Stimulated activated CD4-positive, alpha-beta T cell treated with anti-CD3 and anti-CD28 coated beads, TNF-alpha, amount 100 ng/mL, for 4 hours (primary cell): ENCODE measurements around the gene CCP110.
A peak's percentile ranks its signal among the peaks of the same experiment; 100 is the strongest.

ENCODE experiments used
- DNase-seq, 3 experiments: peaks; one replicate each; pipeline ENCODE4 v3.0.0-alpha.2; 2020; ENCODE audit warnings: low read depth in 3 of 3

CCP110 gene

DNA sequence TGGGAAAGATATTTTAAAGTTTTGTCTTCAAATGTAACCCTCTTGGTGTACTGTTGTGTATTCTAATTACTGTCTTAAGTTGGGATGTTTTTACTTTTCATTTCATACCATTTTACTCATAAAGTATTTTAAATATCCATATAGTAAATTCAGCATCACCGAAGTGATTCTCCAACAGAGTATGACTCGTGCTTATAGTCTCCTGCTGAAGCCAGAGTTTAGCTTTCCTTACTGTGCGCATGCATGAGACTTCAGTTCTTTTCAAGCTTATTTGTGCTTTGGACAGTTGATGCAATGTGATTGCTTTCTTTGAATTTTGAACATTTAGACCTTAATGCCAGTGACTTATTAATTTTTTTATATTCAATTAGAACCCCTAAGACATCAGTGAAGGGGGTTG lies 24.4 kb downstream of the CCP110 start:
- no peak for DNase-seq

DNA sequence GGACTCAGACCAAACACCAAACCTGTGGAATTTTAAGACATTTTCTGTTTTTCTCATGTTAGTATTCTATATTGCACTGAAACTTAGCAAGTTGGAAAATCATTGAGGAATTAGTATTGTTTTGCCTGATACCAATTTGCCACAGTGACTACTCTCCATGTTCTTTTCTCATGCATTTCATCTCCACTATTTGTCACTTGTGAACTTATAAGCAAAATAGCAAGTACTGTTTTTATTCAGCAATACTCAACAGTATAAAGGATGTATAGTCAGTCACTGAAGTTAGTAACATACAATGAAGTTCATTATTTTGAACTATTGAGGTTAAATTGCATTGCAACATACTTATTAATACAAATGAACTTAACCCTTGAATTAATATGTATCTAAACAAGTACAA lies 25.9 kb downstream of the CCP110 start:
- DNase-seq = no peak

DNA sequence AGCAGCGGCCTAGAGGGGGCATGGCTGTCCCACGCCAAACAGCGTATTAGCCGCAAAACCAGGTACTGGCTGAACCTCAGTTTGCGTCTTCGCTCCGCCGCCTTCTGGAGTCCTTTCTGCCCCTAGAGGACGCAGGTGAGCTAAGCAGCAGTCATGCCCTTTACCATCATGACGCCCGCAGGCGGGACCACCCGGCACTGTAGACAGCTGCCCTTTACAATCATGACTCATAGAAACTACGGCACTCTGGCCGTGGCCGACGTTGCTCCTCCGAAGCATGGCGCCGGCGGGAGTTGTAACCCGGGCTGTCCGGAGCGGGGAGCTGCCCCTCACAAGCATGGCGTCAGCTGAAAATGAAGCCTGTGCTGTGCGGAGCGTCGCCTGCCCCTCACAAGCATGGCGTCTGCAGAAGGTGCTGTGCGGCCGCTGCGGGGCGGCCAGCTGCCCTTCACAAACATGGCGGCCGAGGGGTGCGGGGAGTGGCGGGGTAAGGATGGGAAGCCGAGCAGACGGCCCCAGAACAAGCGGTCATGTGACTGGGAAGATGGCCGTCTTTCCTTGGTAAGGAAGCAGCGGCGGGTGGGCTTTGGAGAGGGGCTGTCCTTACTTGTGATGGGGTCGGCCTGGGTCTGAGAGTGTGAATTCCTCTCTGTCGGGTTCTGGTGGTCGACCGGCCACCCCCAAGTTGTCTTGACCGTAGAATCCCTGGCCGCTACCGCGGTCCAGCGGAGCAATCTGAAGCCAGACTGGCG lies 31.6 kb downstream of the CCP110 start, which contains the start of gene VPS35L:
VPS35L (plus strand) TSS at position 518 of the 752 bp plus-strand sequence; CDS start at position 545, 27 bp downstream.
- DNase-seq = peak; percentile 92 to 95 (median 93)

DNA sequence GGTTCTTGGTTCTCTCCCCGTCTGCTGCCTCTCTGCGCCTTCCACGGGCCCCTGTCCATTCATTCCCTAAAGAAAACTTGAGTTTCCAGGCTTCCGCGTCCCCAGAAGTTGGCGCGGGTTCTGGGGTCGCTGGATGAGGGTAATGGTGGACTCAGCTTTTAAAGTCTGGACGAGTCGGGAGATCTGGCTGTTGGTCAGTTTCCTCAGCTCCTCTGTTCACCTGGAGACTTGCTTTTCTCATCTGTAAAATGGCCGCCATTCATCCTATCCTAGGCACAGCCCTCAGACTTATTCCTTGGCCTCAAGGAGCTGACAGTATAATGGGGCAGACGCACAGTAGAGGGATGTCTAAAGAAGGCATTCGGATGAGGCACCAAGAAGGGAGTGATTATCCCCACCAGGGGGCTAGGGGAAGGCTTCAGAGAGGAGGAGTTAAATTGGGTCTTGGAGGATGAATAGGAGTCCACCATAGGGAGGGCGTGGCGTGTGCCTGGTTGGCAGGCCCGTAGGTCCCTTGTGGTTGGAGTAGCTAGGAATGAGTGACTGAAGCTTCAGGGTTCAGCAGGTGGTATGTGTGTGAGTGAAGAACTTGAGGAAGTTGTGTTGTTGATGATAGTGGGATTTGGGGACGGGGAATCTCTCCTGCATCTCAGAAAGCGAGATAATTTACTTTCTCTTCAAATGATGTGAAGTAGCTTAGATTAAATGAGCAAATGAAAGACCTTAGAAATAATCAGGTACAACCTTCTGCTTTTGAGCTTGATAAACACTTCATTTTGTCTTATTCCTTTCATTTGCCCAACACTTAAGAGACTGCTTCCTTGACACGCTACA lies 32.4 kb downstream of the CCP110 start:
- DNase-seq = no peak

DNA sequence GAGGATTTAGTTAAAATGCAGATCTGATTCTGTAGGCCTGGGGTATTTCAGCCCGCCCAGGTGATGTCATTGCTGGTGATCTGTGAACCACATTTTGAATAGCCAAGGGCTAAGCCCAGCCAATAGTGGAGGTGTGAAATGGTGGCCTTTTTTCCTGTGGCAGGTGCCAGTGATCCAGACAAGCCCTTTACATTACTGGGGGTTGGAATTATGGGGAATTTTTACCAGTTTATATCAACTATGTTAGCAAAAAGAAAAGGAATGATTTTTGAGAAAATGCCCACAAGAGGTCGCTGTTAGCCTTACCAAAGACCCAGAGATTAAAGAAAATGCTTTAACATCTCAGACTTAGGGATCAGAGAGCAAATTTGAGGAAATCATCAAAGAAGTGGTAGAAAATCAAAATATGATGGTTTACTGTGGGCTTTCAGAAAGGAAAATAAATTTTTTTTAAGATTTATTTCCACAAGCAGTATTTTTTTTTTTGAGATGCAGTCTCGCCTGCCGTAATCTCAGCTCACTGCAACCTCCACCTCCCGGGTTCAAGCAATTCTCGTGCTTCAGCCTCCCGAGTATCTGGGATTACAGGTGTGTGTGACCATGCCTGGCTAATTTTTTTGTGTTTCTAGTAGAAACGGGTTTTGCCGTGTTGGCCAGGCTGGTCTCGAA lies 35.6 kb downstream of the CCP110 start:
- DNase-seq = no peak

DNA sequence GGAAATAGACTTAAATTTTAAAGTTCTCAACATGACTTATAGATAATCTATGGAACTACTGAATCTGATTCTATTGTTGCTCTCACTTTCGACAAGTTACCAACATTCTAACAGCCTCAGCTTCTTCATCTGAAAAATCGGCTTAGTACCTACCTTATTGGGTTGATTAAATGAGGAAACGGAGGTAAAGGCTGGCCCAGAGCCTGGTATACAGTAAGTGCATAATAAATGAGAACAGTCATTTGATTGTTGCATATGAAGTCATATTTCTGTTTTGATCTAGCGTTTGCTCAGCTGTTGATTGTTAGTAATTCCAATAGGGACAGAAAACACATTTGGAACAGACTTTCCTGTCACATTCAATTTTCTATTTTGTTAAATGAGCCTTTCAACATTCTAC lies 36.3 kb downstream of the CCP110 start:
- DNase-seq = no peak

DNA sequence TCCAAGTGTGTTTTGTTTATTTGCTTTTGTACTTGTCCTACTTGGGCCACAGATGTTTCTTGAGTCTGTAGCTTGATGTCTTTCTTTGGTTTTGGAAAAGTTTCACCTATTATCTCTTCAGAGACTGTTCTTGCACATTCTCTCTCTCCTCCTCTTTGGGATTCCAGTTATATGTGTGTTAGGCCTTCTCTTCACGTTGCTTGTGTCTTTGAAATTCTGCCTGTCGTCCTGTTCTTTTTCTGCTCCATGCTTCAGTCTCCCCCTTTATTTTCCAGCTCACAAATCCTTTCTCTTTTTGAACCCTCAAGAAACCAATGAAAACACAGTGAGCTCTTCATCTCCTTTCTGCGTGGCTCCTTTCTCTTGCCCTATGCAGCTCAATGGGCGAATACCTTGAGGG lies 39.6 kb downstream of the CCP110 start:
- no peak for DNase-seq

DNA sequence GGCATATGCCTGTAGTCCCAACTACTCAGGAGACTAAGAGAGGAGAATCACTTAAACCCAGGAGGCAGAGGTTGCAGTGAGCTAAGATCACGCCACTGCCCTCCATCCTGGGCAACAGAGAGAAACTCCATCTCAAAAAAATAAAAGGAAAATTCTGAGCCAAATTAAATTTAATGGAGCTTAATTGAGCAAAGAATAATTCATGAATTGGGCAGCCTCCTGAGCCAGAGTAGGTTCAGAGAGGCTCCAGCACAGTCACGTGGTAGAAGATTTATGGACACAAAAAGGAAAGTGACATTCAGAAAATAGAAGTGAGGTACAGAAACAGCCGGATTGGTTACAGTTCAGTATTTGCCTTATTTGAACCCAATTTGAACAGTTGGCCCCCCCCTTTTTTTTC lies 42.6 kb downstream of the CCP110 start:
- no peak for DNase-seq

DNA sequence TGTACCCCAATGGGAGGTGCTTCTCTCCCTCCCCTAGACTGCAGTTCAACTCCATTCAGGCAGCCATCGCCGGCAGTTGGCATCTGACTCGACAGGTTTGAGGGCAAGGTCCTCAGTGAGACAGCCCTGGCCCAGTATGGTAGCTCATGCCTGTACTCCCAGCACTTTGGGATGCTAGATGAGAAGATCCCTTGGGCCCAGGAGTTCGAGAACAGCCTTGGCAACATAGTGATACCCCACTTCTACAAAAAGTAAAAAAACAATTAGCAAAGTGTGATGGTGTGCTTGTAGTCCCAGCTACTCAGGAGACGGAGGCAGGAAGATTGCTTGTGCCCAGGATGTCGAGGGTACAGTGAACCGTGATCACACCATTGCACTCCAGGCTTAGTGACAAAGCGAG lies 43.8 kb downstream of the CCP110 start:
- no peak for DNase-seq

DNA sequence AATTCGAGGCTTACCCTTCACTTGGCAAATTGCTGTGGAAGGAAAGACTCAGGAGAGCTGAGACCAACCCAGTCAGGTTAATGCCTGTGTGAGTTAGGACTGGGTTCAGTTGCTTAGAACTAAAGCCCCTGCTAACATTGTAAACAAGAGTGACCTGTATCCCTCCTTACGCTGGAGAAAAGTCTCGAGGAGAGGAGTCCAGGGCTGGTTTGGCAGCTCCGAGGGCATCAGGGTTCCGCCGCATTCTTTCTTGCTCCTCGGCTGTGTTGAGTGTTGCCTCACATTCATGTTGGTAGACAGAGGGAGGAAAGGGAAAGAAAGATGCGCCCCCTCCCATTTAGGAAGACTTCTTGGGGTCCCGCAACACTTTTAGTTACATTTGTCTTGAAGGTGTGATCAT lies 50.3 kb downstream of the CCP110 start:
- DNase-seq = no peak

DNA sequence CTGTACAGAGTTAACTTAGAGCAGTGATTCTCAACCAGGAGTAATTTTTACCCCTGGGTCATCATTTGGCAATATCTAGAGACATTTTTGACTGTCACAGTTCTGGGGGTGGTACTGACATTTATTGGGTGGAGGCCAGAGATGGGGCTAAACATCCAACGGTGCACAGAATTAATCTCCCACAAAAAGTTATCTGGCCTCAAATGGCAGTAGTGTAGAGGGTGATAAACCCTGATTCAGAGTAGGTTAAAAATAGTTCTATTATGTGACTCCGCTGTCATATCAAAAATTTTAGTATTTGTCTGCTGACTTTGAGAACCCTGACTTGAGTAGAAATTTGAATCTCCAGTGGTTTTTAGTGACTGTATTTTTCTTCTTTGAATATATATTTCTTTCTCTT lies 50.9 kb downstream of the CCP110 start:
- DNase-seq = no peak

DNA sequence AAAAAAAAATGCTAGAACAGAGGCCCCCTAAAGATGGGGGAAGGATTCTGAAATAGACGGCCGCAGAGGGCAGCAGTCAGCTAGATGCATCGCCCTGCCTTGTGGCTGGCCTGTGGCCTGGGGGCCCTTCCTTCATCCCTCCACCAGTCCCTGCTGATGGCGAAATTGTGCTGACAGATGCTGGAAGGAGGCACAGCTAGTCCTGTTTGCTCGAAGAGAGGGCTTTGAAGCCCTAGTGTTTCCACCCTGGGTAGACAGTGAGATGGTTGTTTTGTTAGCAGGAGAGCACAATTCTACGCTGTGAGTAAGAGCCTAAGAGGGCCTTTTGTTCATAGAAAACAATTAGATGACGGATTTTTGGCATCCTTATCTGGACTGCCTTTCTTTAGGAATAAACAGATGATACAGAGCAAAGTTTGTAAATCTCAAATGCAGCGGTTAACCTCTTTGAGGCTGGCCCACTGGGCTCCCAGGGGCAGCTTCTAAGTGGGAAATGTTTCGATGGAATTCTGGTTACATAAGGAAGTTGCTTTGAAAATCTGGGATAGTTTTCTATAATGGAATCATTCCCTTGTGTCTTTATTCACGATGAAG lies 54.7 kb downstream of the CCP110 start:
- no peak for DNase-seq

DNA sequence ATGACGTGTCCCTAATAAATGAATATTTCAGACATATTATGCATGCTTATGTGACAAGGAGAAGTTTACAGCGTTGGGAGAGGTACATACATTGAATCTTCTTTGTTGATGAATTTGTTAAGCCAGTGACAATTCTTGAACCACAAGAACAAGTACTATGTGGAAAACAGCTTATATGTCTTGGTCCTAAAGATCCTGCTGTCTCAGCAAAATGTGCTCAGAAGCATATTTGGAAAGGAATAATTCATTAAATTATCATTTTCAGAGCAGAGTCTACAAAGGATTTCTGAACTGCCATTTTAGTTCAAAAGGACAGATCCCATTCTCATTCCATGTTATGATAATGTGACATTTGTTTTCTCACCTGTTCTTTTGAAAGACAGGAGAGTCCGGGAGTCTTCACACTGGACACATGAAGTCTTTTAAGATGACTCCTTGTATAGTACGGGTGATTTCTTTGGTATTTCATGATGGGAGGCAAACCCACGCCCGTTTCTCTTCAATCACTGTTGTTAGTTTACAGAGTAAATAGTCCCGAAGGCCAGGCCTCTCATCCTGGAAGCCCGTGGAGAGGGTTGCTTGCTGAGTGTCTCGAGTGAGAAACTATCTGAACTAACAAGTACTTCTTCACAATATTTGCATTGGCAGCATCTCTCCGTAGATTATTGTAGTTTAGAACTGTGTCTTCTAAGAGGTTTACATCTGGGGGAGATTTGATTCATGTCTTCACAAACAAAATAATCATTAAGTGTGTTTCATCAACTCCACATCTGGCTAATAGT lies 58.5 kb downstream of the CCP110 start:
- no peak for DNase-seq

DNA sequence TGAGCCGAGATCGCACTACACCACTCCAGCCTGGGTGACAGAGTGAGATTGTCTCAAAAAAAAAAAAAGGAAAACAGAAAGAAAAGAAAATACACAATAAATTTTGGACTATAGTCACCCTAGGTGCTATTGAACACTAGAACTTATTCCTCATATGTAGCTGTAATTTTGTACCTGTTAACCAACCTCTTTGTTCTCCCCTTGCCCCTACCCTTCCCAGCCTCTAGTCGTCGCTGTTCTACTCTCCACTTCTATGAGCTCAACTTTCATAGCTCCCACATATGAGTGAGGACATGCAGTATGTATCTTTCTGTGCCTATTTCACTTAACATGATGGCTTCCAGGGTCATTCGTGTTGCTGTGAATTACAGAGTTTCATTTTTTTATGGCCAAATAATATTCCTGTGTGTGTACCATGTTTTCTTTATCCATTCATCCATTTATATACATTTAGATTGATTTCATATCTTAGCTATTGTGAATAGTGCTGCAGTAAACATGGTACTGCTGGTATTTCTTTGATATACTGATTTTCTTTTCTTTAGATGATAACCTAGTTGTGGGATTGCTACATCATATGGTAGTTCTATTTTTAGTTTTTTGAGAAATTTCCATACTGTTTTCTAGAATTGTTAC lies 60.0 kb downstream of the CCP110 start:
- DNase-seq = peak in 1 of 3 experiments; percentile 4

DNA sequence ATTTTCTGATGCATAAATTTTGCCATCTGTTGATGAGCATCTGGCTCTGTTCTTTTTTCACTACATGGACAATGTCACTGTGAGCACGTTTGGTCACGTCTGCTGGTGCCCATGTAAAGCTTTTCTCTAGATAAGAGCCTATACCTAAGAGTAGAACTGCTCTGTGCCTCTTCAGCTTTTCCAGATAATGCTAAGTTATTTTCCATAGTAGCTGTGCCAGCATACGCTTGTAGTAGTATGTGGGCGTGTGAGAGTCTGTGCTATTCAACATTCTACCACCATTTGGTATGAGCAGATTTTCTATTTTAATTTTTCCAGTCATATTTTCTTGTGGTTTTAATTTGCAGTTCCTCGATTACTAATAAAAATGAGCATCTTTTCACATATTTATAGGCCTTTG lies 64.9 kb downstream of the CCP110 start:
- no peak for DNase-seq

DNA sequence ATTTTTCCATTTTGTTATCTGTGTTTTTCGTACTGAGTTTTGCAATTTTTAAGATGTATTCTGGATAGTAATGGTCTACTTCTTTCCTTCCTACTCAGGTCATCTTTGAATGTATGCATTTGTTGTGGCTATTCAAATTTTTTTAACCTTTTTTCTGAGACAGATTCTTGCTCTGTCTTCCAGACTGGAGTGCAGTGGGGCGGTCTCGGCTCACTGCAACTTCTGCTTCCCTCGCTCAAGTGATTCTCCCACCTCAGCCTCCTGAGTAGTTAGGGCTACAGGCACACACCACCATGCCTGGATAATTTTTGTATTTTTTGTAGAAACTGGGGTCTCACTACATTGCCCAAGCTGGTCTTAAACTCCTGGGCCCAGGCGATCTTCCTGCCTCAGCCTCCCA lies 65.4 kb downstream of the CCP110 start:
- DNase-seq = no peak

DNA sequence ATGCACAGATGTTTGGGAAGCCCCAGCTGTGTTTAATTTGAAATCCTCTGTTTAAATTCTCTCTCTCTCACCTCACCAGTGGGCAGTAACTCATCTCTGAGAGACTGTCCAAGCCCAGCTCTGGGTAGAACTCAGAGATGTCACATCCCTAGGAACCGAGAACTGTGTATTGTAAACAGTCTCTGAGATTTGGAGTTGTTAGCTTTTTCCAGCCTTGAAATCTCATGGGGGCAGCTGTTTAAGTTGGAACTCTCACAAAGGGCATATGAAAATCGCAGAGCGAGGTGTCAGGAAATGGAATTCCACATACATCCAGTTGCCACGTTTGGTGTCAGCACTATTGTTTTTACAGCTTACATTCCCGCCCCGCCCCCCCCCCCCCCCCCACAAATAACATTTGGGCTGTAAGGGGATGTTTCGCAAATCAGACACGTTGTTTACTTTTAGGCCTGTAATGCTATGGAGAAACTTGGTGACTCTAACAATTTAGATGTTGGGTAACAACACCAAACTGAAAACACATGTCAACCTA lies 66.1 kb downstream of the CCP110 start:
- no peak for DNase-seq

DNA sequence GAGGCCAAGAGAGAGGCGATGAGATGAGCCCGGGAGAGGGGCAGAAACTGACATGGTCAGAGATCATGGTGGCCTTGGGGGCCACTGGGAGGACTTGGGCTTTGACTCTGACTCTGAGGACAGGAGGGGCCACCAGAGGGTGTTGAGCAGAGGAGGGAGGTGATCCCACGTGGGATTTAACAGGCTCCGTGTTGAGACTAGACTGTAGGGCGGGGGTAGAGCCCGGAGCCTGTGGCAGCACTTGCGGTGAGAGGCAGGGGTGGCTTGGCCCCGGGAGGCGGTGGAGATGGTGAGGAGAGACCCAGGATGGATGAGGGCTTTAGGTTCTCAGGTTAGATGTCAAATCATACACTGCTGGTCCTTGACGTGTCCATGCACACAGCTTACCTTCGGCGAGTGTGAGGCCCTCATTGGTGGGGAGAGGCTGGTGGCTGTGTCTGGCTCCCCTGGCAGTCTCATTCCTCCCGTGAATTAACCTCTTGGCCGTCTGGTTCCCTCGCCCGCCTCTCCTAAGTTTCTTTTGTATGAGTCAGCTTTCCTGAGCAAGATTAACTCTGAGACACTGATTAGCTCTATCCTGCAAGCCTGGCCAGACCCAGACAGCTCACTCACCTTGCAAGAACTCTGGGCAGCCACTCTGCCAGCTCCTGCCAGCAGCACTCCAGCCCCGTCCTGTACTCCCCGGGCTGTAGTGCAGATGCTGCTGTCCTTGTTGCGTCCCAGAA lies 71.5 kb downstream of the CCP110 start:
- no peak for DNase-seq

DNA sequence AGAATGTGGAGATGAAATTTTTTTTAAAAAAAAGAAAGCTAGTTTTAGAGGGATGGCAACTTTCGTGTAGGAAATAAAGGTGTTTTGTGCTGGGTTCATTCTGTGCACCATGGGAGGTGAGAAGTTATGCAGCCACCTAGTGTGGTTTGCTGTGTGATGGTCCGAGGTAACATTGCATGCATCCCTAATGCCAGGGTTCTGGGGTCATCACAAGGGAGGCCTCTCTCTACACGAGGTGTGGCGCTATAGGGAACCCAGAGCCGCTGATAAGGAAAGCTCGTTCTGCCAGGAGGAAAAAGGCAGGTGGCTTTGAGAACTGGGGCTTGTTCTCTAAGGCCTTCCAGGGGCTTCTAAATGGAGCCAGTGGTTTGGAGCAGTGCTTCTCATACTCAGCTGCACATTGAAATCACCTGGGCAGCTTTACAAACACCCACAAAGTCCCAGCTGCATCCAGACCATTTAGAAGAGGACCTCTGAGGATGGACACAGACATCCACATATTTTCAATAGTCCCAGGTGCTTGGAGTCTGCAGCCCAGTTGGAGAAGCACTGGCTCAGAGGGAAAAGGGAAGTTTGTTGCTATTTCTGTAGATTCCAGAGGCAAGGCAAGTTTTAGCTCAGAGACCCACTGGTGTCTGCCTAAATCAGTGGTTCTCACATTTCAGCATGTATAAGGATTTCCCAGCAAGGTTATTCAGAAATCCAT lies 75.2 kb downstream of the CCP110 start:
- no peak for DNase-seq
